ENCODE measurements around the gene STAT5B. TPM values are rescaled to one million over a fixed set of nuclear protein-coding genes. Genes with fewer than 3 reads are reported as not detected.
"Not testable (repeated sequence)": the region's sequence is repeated elsewhere in the genome, so short reads cannot be mapped to it uniquely, and the experiment has no call there.

The STAT5B gene
- total RNA-seq, 1 donor: 60.2 TPM

- Histone ChIP-seq H3K4me3 (ENCODE audit: low read length) (no peak overlapping the region), H3K9me3 (ENCODE audit: low read depth, low read length) (no peaks in the 10 kb centered on the region), H3K27me3 (ENCODE audit: insufficient read depth, low read length) (no peaks in the 10 kb centered on the region), H3K4me1 (ENCODE audit: insufficient read depth, low read length) (peaks cover 24% of the 10 kb centered on the region)
Measured at GRCh38 chr17:42198897-42199296, 77.3 kb downstream of the STAT5B start.

- Histone ChIP-seq H3K27me3 (ENCODE audit: insufficient read depth, low read length) (no peaks in the 10 kb centered on the region), H3K9me3 (ENCODE audit: low read depth, low read length) (no peaks in the 10 kb centered on the region), H3K4me3 (ENCODE audit: low read length) (no peak overlapping the region), H3K4me1 (ENCODE audit: insufficient read depth, low read length) (peaks cover 37% of the 10 kb centered on the region)
Measured at GRCh38 chr17:42197564-42198156, 78.5 kb downstream of the STAT5B start.

- Histone ChIP-seq H3K4me1 (ENCODE audit: insufficient read depth, low read length) (peaks cover 37% of the 10 kb centered on the region), H3K9me3 (ENCODE audit: low read depth, low read length) (no peaks in the 10 kb centered on the region), H3K4me3 (ENCODE audit: low read length) (peak within 1 kb of the TSS; percentile 90), H3K27me3 (ENCODE audit: insufficient read depth, low read length) (no peaks in the 10 kb centered on the region)
Measured at GRCh38 chr17:42193969-42194899, 82.0 kb downstream of the STAT5B start, which contains the start of gene GHDC. TSS of gene GHDC (minus strand) at chr17:42194494. CDS start at chr17:42193581, 913 bp downstream.

GRCh38 chr17:42193216-42193968 lies 82.8 kb downstream of the STAT5B start:
- no peaks in the 10 kb centered on the region for H3K9me3 ChIP-seq (ENCODE audit: low read depth, low read length)
- H3K4me1 ChIP-seq (ENCODE audit: insufficient read depth, low read length): peaks cover 37% of the 10 kb centered on the region
- H3K27me3 ChIP-seq (ENCODE audit: insufficient read depth, low read length): no peaks in the 10 kb centered on the region
- H3K4me3 ChIP-seq (ENCODE audit: low read length): peak overlapping the region; percentile 90

- Histone ChIP-seq H3K27me3 (ENCODE audit: insufficient read depth, low read length) (no peaks in the 10 kb centered on the region), H3K9me3 (ENCODE audit: low read depth, low read length) (no peaks in the 10 kb centered on the region), H3K4me1 (ENCODE audit: insufficient read depth, low read length) (peaks cover 43% of the 10 kb centered on the region), H3K4me3 (ENCODE audit: low read length) (no peak overlapping the region)
Measured at GRCh38 chr17:42192189-42193126, 83.7 kb downstream of the STAT5B start.

GRCh38 chr17:42191275-42191608 lies 84.9 kb downstream of the STAT5B start:
- no peaks in the 10 kb centered on the region for H3K27me3 ChIP-seq (ENCODE audit: insufficient read depth, low read length)
- H3K9me3 ChIP-seq (ENCODE audit: low read depth, low read length): no peaks in the 10 kb centered on the region
- peaks cover 45% of the 10 kb centered on the region for H3K4me1 ChIP-seq (ENCODE audit: insufficient read depth, low read length)
- no peak overlapping the region for H3K4me3 ChIP-seq (ENCODE audit: low read length)

GRCh38 chr17:42190491-42191274 lies 85.5 kb downstream of the STAT5B start:
- H3K27me3 ChIP-seq (ENCODE audit: insufficient read depth, low read length): no peaks in the 10 kb centered on the region

GRCh38 chr17:42189651-42189965 lies 86.6 kb downstream of the STAT5B start:
- Histone ChIP-seq H3K4me3 (ENCODE audit: low read length) (no peak overlapping the region), H3K4me1 (ENCODE audit: insufficient read depth, low read length) (peaks cover 58% of the 10 kb centered on the region), H3K27me3 (ENCODE audit: insufficient read depth, low read length) (no peaks in the 10 kb centered on the region), H3K9me3 (ENCODE audit: low read depth, low read length) (no peaks in the 10 kb centered on the region)

More at GRCh38 chr17:42190491-42191274, 85.5 kb downstream of the STAT5B start:
- Histone ChIP-seq H3K4me3 (ENCODE audit: low read length) (no peak overlapping the region), H3K4me1 (ENCODE audit: insufficient read depth, low read length) (peaks cover 50% of the 10 kb centered on the region), H3K9me3 (ENCODE audit: low read depth, low read length) (no peaks in the 10 kb centered on the region)

- Histone ChIP-seq H3K4me3 (ENCODE audit: low read length) (no peak overlapping the region), H3K4me1 (ENCODE audit: insufficient read depth, low read length) (peaks cover 59% of the 10 kb centered on the region), H3K9me3 (ENCODE audit: low read depth, low read length) (no peaks in the 10 kb centered on the region), H3K27me3 (ENCODE audit: insufficient read depth, low read length) (no peaks in the 10 kb centered on the region)
Measured at GRCh38 chr17:42188749-42189650, 87.2 kb downstream of the STAT5B start.

GRCh38 chr17:42187833-42188232 lies 88.4 kb downstream of the STAT5B start:
- Histone ChIP-seq H3K4me3 (ENCODE audit: low read length) (no peak overlapping the region), H3K27me3 (ENCODE audit: insufficient read depth, low read length) (no peaks in the 10 kb centered on the region), H3K4me1 (ENCODE audit: insufficient read depth, low read length) (peaks cover 58% of the 10 kb centered on the region), H3K9me3 (ENCODE audit: low read depth, low read length) (no peaks in the 10 kb centered on the region)

GRCh38 chr17:42186191-42186590 lies 90.0 kb downstream of the STAT5B start:
- H3K27me3 ChIP-seq (ENCODE audit: insufficient read depth, low read length); H3K4me3 ChIP-seq (ENCODE audit: low read length); H3K9me3 ChIP-seq (ENCODE audit: low read depth, low read length): not testable (repeated sequence)
- H3K4me1 ChIP-seq (ENCODE audit: insufficient read depth, low read length): peaks cover 62% of the 10 kb centered on the region

GRCh38 chr17:42185621-42185930 lies 90.6 kb downstream of the STAT5B start:
- Histone ChIP-seq H3K4me1 (ENCODE audit: insufficient read depth, low read length) (peaks cover 68% of the 10 kb centered on the region), H3K27me3 (ENCODE audit: insufficient read depth, low read length) (peaks cover 13% of the 10 kb centered on the region), H3K9me3 (ENCODE audit: low read depth, low read length) (no peaks in the 10 kb centered on the region), H3K4me3 (ENCODE audit: low read length) (no peak overlapping the region)

All from mononuclear cell (primary cell).